Measurements from ENCODE around the gene NOS1. TPM values are rescaled to one million over a fixed set of nuclear protein-coding genes. Genes with fewer than 3 reads are reported as not detected.

The NOS1 gene
- total RNA-seq, 1 experiment from 2014 or later: not detected

GRCh38 chr12:117209626-117210025, 151.8 kb downstream of the NOS1 start:
- POLR2A ChIA-PET: no interaction called here
- no peak for TF ChIP-seq CTCF (IDR thresholded peaks at IDR 0.05; ENCODE audit: unreplicated experiment)
- Mint-ChIP-seq H3K4me3 (ENCODE audit: unreplicated experiment) (no peak overlapping the region), H3K9me3 (ENCODE audit: unreplicated experiment) (no peaks in the 10 kb centered on the region), H3K27ac (ENCODE audit: low read depth, unreplicated experiment) (no peak overlapping the region), H3K36me3 (ENCODE audit: insufficient read depth, unreplicated experiment) (no peaks in the 10 kb centered on the region), H3K4me1 (ENCODE audit: insufficient read depth, unreplicated experiment) (no peaks in the 10 kb centered on the region), H3K27me3 (ENCODE audit: insufficient read depth, unreplicated experiment) (peaks cover 53% of the 10 kb centered on the region)
- no TSS peak for BruUV-seq (replicated peaks)
- DNase-seq (ENCODE audit: unreplicated experiment): no peak
- CTCF ChIA-PET: interaction anchor here (0.6 to 4.7 kb wide), 5 partner anchors 9 to 647 kb away, joined by 3 to 58 read pairs (median 18); no protein-coding TSS in a partner anchor
- intact Hi-C loops (cut with micrococcal nuclease): loop anchor here (5.0 to 10.0 kb wide), 2 partner anchors 378 to 455 kb away; no protein-coding TSS in a partner anchor

DNA sequence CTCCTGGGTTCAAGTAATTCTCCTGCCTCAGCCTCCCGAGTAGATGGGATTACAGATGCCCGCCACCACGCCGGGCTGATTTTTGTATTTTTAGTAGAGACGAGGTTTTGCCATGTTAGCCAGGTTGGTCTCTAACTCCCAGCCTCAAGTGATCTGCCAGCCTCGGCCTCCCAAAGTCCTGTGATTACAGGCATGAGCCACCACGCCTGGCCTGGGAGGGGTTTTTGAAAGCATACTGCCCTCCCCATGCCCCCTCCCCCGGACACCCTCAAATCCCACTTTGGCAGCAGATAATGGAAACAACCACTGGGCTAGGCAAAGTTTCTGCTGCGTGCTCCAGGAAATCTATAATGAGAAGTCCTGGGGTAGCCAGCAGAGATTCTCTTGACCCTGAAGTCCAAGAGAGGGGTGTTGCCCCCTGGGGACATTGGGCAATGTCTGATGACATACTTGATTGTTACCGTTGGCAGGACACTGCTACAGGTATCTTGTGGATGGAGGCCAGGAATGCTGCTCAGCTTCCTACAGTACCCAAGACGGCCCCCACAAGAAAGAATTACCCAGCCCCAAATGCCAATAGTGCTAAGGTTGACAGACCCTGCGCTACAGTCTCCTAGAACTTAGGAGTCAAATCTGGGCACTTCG, 152.5 kb downstream of the NOS1 start:
- DNase-seq (ENCODE audit: unreplicated experiment): no peak
- ChIA-PET POLR2A (interaction anchor here (0.6 kb wide), 1 partner anchor 44 kb away, joined by 3 read pairs; no protein-coding TSS in a partner anchor), CTCF (interaction anchor here (0.6 to 4.7 kb wide), 6 partner anchors 8 to 659 kb away, joined by 3 to 58 read pairs (median 4); no protein-coding TSS in a partner anchor)
- Mint-ChIP-seq H3K27ac (ENCODE audit: low read depth, unreplicated experiment) (no peak overlapping the region), H3K9me3 (ENCODE audit: unreplicated experiment) (no peaks in the 10 kb centered on the region), H3K4me3 (ENCODE audit: unreplicated experiment) (no peak overlapping the region), H3K4me1 (ENCODE audit: insufficient read depth, unreplicated experiment) (no peaks in the 10 kb centered on the region), H3K27me3 (ENCODE audit: insufficient read depth, unreplicated experiment) (peaks cover 46% of the 10 kb centered on the region), H3K36me3 (ENCODE audit: insufficient read depth, unreplicated experiment) (no peaks in the 10 kb centered on the region)
- TF ChIP-seq CTCF (IDR thresholded peaks at IDR 0.05; ENCODE audit: unreplicated experiment): no peak
- intact Hi-C loops (cut with micrococcal nuclease): no loop called here
- BruUV-seq (replicated peaks): no TSS peak

- H3K27me3 Mint-ChIP-seq (ENCODE audit: insufficient read depth, unreplicated experiment): peaks cover 39% of the 10 kb centered on the region
- intact Hi-C loops (cut with micrococcal nuclease): no loop called here
- TF ChIP-seq CTCF (IDR thresholded peaks at IDR 0.05; ENCODE audit: unreplicated experiment): no peak
- BruUV-seq (replicated peaks): no TSS peak
- CTCF ChIA-PET: interaction anchor here (0.6 to 0.7 kb wide), 3 partner anchors 17 to 660 kb away, joined by 3 to 4 read pairs (median 3); no protein-coding TSS in a partner anchor
- no peaks in the 10 kb centered on the region for H3K9me3 Mint-ChIP-seq (ENCODE audit: unreplicated experiment)
- H3K27ac Mint-ChIP-seq (ENCODE audit: low read depth, unreplicated experiment): no peak overlapping the region
- no peak for DNase-seq (ENCODE audit: unreplicated experiment)
- H3K4me1 Mint-ChIP-seq (ENCODE audit: insufficient read depth, unreplicated experiment): no peaks in the 10 kb centered on the region
- POLR2A ChIA-PET: interaction anchor here (0.6 kb wide), 1 partner anchor 43 kb away, joined by 3 read pairs; no protein-coding TSS in a partner anchor
- no peaks in the 10 kb centered on the region for H3K36me3 Mint-ChIP-seq (ENCODE audit: insufficient read depth, unreplicated experiment)
- H3K4me3 Mint-ChIP-seq (ENCODE audit: unreplicated experiment): no peak overlapping the region
Observed at GRCh38 chr12:117208206-117208605, 153.2 kb downstream of the NOS1 start.

- POLR2A ChIA-PET: no interaction called here
- intact Hi-C loops (cut with micrococcal nuclease): no loop called here
- TF ChIP-seq CTCF (IDR thresholded peaks at IDR 0.05; ENCODE audit: unreplicated experiment): no peak
- no peaks in the 10 kb centered on the region for H3K36me3 Mint-ChIP-seq (ENCODE audit: insufficient read depth, unreplicated experiment)
- CTCF ChIA-PET: no interaction called here
- no peaks in the 10 kb centered on the region for H3K9me3 Mint-ChIP-seq (ENCODE audit: unreplicated experiment)
- no peak for DNase-seq (ENCODE audit: unreplicated experiment)
- H3K4me1 Mint-ChIP-seq (ENCODE audit: insufficient read depth, unreplicated experiment): no peaks in the 10 kb centered on the region
- H3K27me3 Mint-ChIP-seq (ENCODE audit: insufficient read depth, unreplicated experiment): peaks cover 33% of the 10 kb centered on the region
- H3K27ac Mint-ChIP-seq (ENCODE audit: low read depth, unreplicated experiment): no peak overlapping the region
- no peak overlapping the region for H3K4me3 Mint-ChIP-seq (ENCODE audit: unreplicated experiment)
- BruUV-seq (replicated peaks): no TSS peak
Observed at GRCh38 chr12:117207675-117208074, 153.8 kb downstream of the NOS1 start.
